GM12864 (cell line): ENCODE results near the gene ADH4.
"Not testable (repeated sequence)": the region's sequence is repeated elsewhere in the genome, so short reads cannot be mapped to it uniquely, and the experiment has no call there.

Source experiments
- DNase-seq: peaks from one replicate; pipeline ENCODE4 v3.0.0-alpha.2; 2011; ENCODE audit warnings: low read depth
- H3K4me3 ChIP-seq: 2 replicates; pipeline ENCODE4 v1.5.1; 2011; ENCODE audit warnings: mild to moderate bottlenecking, low read depth, low read length, control low read depth
- TF ChIP-seq, protein P1 (sequence below): IDR thresholded peaks from 2 replicates; pipeline ENCODE4 v1.5.1; 2011; ENCODE audit warnings: low read depth, mild to moderate bottlenecking, moderate library complexity, low read length, control low read depth, inconsistent platforms; ENCODE audit errors: missing control alignments

The ADH4 gene

GRCh38 chr4:99144070-99144469, at the start of gene ADH4:
TSS of gene ADH4 (minus strand) at chr4:99144297. CDS start at chr4:99144222, 75 bp downstream.
- no peak within 1 kb of the TSS for H3K4me3 ChIP-seq
- TF ChIP-seq, protein P1, sequence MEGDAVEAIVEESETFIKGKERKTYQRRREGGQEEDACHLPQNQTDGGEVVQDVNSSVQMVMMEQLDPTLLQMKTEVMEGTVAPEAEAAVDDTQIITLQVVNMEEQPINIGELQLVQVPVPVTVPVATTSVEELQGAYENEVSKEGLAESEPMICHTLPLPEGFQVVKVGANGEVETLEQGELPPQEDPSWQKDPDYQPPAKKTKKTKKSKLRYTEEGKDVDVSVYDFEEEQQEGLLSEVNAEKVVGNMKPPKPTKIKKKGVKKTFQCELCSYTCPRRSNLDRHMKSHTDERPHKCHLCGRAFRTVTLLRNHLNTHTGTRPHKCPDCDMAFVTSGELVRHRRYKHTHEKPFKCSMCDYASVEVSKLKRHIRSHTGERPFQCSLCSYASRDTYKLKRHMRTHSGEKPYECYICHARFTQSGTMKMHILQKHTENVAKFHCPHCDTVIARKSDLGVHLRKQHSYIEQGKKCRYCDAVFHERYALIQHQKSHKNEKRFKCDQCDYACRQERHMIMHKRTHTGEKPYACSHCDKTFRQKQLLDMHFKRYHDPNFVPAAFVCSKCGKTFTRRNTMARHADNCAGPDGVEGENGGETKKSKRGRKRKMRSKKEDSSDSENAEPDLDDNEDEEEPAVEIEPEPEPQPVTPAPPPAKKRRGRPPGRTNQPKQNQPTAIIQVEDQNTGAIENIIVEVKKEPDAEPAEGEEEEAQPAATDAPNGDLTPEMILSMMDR: no peak
- no peak for DNase-seq

DNA sequence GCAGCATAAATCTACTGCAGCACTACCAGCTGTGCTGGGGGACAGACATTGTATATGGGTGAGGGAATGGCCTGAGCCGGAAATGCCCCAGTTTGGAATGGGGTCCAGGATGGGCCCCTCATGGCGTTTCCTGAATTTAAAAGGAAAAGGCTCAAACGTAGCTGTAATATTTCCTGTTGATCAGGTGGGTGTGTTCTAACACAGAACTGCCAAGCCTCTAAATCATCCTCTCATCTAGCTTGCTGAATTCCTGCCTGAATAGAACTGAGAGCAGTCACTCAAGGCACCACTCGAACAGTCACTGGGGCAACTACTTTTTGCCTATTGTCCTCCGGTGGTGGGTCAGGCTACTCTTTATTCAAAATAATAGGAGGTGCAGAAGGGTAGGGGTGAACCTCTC, 46.2 kb upstream of the ADH4 start:
- TF ChIP-seq, protein P1: no peak
- H3K4me3 ChIP-seq: no peak overlapping the region
- no peak for DNase-seq

DNA sequence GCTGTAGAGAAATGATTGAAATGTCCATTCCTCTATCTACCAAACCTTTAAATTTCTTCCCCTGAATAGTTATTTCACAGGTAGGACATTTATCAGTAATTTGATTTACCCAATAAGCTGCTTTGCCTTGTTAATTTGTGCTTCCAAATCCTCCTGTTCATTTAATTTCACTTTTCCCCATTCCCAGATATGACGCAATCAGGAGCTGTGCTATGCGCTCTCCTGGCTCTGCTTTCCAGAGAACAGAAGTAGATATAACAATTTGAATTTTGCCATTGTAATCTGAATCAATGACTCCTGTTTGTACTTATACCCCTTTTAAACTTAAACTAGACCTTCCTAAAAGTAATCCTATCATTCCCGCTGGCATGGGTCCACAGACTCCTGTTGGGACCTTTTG, 45.8 kb upstream of the ADH4 start:
- not testable (repeated sequence) for DNase-seq, H3K4me3 ChIP-seq

DNA sequence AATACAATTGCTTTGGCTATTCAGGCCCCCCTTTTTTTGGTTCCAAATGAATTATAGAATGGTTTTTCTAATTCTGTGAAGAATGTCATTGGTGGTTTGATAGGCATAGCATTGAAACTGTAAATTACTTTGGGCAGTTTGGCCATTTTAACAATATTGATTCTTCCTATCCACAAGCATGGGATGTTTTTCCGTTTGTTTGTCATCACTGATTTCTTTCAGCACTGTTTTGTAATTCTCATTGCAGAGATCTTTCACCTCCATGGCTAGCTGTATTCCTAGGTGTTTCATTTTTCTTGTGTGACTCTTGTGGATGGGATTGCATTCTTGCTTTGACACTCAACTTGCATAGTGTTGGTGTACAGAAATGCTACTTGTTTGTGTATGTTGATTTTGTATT, 41.9 kb upstream of the ADH4 start:
- TF ChIP-seq, protein P1: no peak
- no peak overlapping the region for H3K4me3 ChIP-seq
- no peak for DNase-seq

DNA sequence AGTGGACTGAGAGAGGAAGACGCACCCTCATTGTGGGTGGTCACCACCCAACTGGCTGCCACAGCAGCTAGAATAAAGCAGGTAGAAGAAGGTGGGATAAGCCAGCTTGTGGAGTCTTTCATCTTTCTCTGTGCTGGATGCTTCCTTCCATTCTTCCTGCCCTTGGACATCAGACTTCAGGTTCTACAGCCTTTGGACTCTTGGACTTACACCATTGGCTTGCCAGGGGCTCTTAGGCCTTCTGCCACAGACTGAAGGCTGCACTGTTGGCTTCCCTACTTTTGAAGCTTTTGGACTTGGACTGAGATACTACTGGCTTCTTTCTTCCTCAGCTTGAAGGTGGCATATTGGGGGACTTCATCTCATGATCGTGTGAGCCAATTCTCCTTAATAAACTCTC, 41.5 kb upstream of the ADH4 start:
- TF ChIP-seq, protein P1: no peak
- no peak overlapping the region for H3K4me3 ChIP-seq
- DNase-seq: no peak

- DNase-seq: no peak
- TF ChIP-seq, protein P1: no peak
- no peak overlapping the region for H3K4me3 ChIP-seq
Observed at GRCh38 chr4:99180382-99181070, 36.4 kb upstream of the ADH4 start.

DNA sequence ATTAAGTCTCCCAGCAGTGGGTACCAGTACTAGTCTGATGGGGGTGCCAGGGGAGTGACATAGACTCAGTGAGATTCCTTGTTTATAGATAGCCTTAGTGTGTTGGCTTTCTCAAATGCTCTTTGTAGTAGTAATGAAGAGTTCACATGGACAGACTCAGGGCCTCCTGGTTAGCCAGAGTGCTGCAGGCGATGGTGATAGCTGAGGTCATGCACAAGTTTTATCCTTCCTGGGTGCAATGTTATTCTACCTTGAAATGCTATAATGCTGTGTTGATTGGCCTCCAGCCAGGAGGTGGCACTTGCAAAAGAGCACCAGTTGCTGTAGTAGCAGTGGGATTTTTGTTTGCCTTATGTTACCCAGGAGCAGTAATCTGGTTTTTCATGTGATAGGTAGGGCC, 35.5 kb upstream of the ADH4 start:
- DNase-seq: no peak
- TF ChIP-seq, protein P1: no peak
- no peak overlapping the region for H3K4me3 ChIP-seq
